ENCODE measurements around the gene JAK2. TPM values are rescaled to one million over a fixed set of nuclear protein-coding genes. Genes with fewer than 3 reads are reported as not detected.

Gene JAK2
- total and polyA plus RNA-seq, 2 donors from 2014 or later = 4.5 to 23.3 TPM

DNA sequence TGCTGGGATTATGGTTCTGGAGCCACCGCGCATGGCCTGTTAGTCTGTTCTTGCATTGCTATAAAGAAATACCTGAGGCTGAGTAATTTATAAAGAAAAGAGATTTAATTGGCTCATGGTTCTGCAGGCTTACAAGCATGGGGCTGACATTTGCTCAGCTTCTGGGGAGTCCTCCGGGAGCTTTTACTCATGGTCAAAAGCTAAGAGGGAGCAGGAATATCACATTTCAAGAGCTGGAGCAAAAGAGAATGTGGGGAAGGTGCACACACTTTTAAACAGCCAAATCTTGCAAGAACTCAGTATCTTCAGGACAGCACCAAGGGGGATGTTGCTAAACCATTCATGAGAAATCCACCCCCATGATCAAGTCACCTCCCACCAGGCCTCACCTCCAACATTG is 12.1 kb downstream of the JAK2 start:
- Histone ChIP-seq H3K9ac (ENCODE audit: low read length in 3 of 3) (no peak overlapping the region), H3K36me3 (ENCODE audit: control insufficient read depth in 2 of 3, insufficient read depth in 3 of 3, low read length in 3 of 3) (peaks cover 4 to 11% (median 5%) of the 10 kb centered on the region in 3 donors), H3K4me3 (ENCODE audit: low read length in 3 of 3) (no peak overlapping the region), H3K27me3 (ENCODE audit: control insufficient read depth, insufficient read depth, low read length) (no peaks in the 10 kb centered on the region), H3K4me1 (ENCODE audit: control insufficient read depth in 2 of 3, insufficient read depth in 2 of 3, low read depth in 1 of 3, low read length in 3 of 3) (peaks cover 0 to 3% (median 0%) of the 10 kb centered on the region in 3 donors), H3K9me3 (ENCODE audit: control insufficient read depth in 2 of 3, insufficient read depth in 1 of 3, low read length in 3 of 3) (peaks cover 0 to 10% (median 3%) of the 10 kb centered on the region in 3 donors), H3K27ac (ENCODE audit: low read depth in 2 of 2, low read length in 2 of 2) (no peak overlapping the region)
- intact Hi-C loops (cut with DNase I) = no loop called here
- TF ChIP-seq, protein P1, sequence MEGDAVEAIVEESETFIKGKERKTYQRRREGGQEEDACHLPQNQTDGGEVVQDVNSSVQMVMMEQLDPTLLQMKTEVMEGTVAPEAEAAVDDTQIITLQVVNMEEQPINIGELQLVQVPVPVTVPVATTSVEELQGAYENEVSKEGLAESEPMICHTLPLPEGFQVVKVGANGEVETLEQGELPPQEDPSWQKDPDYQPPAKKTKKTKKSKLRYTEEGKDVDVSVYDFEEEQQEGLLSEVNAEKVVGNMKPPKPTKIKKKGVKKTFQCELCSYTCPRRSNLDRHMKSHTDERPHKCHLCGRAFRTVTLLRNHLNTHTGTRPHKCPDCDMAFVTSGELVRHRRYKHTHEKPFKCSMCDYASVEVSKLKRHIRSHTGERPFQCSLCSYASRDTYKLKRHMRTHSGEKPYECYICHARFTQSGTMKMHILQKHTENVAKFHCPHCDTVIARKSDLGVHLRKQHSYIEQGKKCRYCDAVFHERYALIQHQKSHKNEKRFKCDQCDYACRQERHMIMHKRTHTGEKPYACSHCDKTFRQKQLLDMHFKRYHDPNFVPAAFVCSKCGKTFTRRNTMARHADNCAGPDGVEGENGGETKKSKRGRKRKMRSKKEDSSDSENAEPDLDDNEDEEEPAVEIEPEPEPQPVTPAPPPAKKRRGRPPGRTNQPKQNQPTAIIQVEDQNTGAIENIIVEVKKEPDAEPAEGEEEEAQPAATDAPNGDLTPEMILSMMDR (IDR thresholded peaks at IDR 0.05; ENCODE audit: borderline replicate concordance, extremely low read depth, insufficient read depth) = no peak
- FAIRE-seq (no peak), DNase-seq (no peak)

DNA sequence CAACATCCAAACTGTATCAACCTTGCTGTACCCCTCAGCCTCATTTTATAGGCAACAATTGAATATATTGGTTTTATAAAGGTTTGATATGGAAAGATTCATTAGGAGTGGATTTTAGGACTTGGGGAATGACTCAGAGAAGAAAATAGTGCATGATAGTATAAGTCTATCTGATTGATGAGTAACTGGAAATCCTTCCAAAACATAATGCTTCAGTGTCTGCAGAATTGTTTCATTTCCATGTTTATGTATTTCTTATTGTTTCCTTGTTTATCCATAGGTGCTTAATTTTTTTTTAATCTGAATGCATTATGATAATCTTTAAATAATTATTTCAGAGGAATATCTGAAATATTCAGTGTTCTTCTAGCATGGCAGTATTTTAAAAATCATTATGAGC is 12.6 kb downstream of the JAK2 start:
- Histone ChIP-seq H3K27ac (ENCODE audit: low read depth in 2 of 2, low read length in 2 of 2) (no peak overlapping the region), H3K4me3 (ENCODE audit: low read length in 3 of 3) (no peak overlapping the region), H3K9me3 (ENCODE audit: control insufficient read depth in 2 of 3, insufficient read depth in 1 of 3, low read length in 3 of 3) (peaks cover 0 to 10% (median under 1%) of the 10 kb centered on the region in 3 donors), H3K9ac (ENCODE audit: low read length in 3 of 3) (no peak overlapping the region), H3K4me1 (ENCODE audit: control insufficient read depth in 2 of 3, insufficient read depth in 2 of 3, low read depth in 1 of 3, low read length in 3 of 3) (peaks cover 0 to 3% (median 0%) of the 10 kb centered on the region in 3 donors), H3K36me3 (ENCODE audit: control insufficient read depth in 2 of 3, insufficient read depth in 3 of 3, low read length in 3 of 3) (peaks cover under 1 to 7% (median 1%) of the 10 kb centered on the region in 3 donors), H3K27me3 (ENCODE audit: control insufficient read depth, insufficient read depth, low read length) (no peaks in the 10 kb centered on the region)
- DNase-seq = no peak
- no peak for FAIRE-seq
- intact Hi-C loops (cut with DNase I) = no loop called here
- TF ChIP-seq, protein P1 (IDR thresholded peaks at IDR 0.05; ENCODE audit: borderline replicate concordance, extremely low read depth, insufficient read depth) = no peak

- no peak for DNase-seq
Measured at GRCh38 chr9:5002811-5003210, 17.7 kb downstream of the JAK2 start.

More at GRCh38 chr9:5002811-5003210, 17.7 kb downstream of the JAK2 start:
- no peaks in the 10 kb centered on the region for H3K36me3 ChIP-seq (ENCODE audit: control insufficient read depth in 2 of 3, insufficient read depth in 3 of 3, low read length in 3 of 3)
- peaks cover 0 to 4% (median 0%) of the 10 kb centered on the region in 3 donors for H3K9me3 ChIP-seq (ENCODE audit: control insufficient read depth in 2 of 3, insufficient read depth in 1 of 3, low read length in 3 of 3)
- no peak overlapping the region for H3K4me3 ChIP-seq (ENCODE audit: low read length in 3 of 3)
- intact Hi-C loops (cut with DNase I) = no loop called here
- FAIRE-seq = no peak
- no peaks in the 10 kb centered on the region for H3K27me3 ChIP-seq (ENCODE audit: control insufficient read depth, insufficient read depth, low read length)
- no peak overlapping the region for H3K27ac ChIP-seq (ENCODE audit: low read depth in 2 of 2, low read length in 2 of 2)
- no peak overlapping the region for H3K9ac ChIP-seq (ENCODE audit: low read length in 3 of 3)
- no peaks in the 10 kb centered on the region for H3K4me1 ChIP-seq (ENCODE audit: control insufficient read depth in 2 of 3, insufficient read depth in 2 of 3, low read depth in 1 of 3, low read length in 3 of 3)
- TF ChIP-seq, protein P1 (IDR thresholded peaks at IDR 0.05; ENCODE audit: borderline replicate concordance, extremely low read depth, insufficient read depth) = no peak
